GM21529 (cell line): ENCODE data around the gene HBZ.
"Not testable (repeated sequence)": the region's sequence is repeated elsewhere in the genome, so short reads cannot be mapped to it uniquely, and the experiment has no call there.

Source experiments
- ATAC-seq: cut with Tn5 transposase; IDR thresholded peaks from one replicate; pipeline ENCODE4 v1.9.1; 2021; ENCODE audit not compliant: unreplicated experiment

The HBZ gene

DNA sequence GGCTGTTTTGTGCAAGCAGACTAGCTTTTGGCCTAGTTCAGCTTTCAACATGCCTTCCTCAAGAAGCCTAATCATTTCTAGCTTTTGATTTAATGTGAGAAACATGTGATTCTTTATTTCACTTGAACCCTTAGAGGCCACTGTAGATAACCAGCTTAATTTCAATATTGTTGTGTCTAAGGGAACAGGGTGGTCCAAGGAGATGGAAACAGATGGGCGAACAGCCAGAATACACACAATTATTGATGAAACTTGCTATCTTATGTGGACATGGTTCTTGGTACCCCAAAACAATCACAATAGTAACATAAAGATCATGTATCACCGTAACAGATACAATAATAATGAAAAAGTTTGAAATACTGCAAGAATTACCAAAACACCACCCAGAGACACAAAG, 18.7 kb upstream of the HBZ start:
- ATAC-seq: no peak

DNA sequence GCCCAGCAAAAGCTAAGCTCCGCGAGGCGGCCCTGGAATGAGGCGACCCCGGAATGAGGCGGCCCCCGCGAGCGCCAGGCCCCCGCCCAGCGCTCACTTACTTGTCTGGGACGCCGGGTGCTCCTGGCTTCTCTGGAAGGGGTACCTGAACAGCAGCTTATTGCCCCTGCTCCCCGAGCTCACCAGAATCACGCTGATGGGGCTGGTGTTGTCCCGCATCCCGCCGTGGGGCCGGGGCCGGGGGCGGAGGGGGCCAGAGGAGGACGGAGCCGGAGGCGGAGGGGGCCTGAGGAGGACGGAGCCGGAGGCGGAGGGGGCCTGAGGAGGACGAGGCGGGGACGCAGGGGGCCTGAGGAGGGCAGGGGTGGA, 14.4 kb upstream of the HBZ start:
- no peak for ATAC-seq

DNA sequence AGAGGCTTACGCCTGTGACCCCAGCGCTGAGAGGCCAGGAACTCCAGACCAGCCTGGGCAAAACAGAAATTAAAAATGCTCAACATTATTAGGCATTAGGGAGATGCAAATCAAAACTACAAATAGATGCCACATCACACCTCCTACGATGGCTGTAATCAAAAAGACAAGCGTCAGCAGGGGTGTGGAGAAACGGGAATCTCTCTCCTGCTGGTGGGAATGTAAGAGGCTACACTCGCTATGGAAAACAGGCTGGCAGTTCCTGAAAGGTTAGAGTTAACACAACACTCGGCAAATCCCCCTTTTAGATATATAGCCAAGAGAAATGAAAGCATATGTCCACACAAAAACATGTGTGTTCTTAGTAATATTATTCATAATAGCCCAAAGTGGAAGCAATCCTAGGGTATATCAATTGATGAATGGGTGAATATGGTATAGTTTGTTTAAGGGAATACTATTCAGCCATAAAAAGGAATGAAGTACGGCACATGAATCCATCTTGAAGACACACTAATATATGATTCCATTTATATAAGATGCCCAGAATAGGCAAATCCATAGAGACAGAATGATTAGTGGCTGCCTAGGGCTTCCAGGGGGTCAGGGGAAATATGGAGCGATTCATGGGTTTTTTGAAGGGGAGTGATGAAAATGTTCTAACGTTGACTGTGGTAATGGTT, 12.1 kb upstream of the HBZ start:
- ATAC-seq: no peak

DNA sequence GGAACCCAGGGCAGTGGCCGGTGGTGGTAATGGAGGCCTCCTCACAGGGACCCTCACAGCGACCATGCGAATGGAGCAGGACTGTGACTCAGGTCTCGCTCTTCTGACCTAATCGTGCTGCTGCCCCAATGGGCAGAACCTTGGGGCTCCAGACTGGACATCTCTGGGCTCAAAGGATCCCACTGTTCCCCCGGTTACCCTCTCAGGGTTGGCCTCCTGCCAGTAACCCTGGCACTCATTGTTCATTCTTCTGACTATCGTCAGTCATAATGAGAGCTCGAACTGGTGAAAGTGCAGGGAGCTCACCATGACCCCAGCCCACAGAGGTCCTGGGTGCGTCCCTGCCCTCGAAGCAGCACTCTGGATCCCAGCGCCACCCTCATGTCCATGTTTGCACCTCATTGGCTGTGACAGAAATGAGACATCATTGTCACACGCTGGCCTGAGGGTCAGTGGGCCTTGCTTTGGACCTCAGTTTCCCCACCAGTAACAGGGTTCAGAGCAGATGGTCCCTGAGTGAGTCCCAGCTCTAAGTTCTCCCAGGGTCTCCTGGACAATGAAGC, 10.0 kb upstream of the HBZ start:
- ATAC-seq: no peak

DNA sequence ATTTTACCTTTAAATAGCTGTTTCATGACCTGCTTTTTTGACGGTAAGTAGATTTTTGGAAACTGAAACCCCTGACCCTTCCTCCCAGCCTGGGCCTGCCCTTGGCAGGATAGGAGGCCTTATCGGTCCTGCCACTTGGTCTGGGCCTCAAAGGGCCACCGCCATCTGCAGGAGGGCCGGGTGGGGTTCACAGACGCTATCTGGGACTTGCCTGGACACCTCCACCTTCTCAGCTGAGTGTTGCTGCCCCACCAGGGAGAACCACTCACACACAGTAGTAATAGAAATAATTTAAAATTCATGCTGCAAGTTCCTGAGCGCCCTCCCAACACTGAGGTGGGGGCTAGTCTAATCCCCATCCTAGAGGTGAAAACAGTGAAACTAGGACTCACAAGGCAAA, 9.4 kb upstream of the HBZ start:
- no peak for ATAC-seq

DNA sequence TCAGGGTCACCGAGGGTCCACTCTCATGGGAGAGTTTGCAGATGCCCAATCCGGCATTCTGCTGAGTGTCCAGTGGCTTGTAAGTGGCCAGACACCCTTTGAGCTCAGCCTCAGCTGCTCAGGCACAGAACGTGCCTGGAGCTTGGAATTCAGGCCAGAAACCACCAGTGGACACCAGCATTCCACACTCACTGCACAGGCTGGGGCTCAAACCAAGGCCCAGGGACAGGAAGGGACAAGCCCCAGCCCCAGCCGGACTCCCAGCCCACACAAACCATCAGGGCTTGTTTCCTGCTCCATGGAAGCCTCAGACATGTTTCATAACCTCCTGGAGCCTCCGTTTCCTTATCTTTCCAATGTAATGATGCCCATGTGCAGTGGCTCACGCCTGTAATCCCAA, 9.0 kb upstream of the HBZ start:
- ATAC-seq: no peak

DNA sequence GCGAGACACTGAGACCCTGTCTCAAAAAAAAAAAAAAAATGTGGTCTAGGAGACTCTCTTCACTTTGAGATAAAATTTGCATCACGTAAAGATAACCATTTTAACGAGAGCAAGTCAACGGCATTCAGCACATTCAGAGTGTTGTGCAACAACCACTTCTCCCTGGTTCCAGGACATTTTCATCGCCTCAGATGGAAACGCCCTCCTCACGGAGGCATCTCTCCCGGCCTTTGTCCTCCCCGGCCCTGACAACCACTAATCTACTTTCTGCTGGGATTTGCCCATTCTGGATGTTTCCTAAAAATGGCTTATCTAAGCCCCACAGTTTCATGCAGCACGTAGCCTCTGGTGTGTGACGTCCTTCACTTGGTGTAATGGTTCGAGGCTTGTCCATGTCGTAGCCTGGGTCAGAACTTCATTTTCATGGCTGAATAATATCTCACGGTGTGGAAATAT, 7.6 kb upstream of the HBZ start:
- no peak for ATAC-seq

DNA sequence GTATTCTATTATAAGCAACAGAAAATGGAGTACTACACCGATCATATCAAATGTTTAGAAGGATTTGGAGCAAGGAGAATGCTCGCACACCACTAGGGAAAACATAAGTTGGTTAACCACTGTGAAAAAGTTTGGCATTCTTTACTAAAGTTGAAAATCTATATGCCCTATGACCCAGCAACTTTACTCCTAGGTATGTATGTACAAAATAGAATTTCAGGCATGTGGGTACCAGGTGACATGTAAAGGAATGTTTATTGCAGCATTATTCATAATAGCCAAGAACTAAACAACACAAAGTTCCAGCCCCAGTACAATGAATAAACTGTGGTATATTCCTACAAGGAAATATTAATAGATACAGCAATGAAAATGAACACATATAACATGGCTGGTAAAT, 5.8 kb upstream of the HBZ start:
- no peak for ATAC-seq

DNA sequence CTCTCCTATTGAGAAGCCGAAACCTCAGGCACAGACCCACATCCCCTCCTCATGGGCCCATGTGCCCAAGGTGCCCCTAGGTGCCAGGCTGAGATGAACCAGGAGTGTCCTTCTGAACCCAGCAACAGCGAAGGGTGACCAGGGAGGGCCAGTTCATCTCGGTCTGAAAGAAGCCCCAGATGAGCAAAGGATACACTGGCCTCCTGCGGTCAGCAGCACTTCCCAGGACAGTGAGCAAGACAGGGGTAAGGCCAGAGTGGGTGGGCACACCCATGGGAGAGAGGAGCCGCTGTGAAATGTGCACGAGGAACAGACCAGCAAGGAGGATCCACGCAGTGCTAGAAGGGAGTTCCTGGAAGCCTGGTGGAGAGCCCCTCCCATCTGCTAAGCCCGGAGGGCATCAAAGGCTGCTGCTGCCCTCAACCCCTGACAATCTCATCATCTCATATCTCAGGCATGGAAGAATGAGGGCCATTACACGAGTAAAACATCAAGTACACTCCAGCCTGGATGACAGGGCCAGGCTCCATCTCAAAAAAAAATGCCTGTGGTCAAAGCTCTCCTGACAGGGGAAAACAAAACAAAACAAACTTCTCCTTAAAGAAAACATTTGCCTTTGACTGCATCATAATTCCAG, 3.3 kb upstream of the HBZ start:
- no peak for ATAC-seq

DNA sequence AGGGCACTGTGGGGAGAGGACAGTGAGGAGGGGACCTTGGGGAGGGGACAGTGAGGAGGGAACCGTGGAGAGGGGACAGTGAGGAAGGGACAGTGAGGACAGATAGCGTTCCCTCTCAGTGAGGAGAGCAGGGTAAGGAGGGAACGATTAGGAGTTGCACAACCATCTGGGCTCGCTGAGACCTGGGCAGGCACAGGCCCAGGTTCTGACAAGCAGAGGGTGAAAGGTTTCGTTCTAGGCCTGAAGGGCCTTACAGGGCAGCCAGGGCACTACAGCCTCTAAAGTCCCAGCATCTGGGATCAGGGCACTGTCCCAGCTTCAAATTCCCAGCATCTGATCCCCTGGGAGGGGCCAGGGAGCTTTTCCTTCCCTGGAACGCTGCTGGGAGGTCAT, 681 bp downstream of the HBZ start:
- ATAC-seq: not testable (repeated sequence)

DNA sequence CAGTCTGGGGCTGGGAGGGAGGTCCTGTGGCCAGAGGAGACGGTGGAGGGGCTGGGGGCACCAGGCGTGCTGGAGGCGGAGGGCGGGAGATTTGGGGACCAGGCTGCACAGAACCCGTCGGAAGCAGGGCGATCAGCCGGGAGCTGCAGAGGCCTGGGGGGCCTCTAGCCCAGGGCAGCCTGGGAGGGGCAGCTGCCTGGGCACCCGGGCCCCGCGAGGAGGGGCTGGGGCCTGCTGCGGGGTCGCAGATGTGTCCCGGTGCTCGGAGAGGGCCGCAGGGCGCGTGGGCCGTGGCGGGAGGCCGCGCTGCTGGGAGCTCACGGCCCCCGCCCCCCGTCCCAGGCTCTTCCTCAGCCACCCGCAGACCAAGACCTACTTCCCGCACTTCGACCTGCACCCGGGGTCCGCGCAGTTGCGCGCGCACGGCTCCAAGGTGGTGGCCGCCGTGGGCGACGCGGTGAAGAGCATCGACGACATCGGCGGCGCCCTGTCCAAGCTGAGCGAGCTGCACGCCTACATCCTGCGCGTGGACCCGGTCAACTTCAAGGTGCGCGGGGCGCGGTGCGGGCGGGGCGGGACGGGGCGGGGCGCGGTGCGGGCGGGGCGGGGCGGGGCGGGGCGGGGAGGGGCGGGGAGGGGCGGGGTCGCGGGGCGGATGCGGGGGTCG, 1.2 kb downstream of the HBZ start:
- not testable (repeated sequence) for ATAC-seq

DNA sequence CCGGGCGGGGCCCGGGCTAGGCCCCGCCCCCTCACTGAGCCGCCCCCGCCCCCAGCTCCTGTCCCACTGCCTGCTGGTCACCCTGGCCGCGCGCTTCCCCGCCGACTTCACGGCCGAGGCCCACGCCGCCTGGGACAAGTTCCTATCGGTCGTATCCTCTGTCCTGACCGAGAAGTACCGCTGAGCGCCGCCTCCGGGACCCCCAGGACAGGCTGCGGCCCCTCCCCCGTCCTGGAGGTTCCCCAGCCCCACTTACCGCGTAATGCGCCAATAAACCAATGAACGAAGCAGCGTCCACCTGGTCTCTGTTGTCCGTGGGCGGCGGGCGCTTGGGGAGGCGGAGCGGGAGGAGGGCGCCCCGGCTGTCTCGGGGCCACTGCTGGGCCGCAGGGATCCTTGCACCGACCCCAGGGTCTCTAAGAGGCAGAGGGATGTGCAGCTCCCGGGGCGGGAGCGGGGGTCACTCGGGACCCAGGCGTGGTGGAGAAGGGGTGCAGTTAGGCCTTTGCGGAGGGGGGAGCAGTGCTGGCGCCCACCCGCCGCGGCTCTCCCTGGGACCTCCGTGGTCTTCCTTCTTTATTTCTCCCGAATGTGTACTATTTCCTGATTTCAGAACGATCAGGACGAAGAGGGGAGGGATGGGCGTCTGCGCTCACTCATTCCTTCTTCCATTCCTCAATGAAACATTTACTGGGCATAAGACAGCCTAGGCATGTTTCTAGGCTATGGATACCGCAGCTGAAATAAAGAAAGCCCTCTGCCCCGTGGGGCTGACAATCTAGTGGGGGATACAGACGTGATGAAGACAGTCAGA, 2.0 kb downstream of the HBZ start:
- ATAC-seq: no peak

DNA sequence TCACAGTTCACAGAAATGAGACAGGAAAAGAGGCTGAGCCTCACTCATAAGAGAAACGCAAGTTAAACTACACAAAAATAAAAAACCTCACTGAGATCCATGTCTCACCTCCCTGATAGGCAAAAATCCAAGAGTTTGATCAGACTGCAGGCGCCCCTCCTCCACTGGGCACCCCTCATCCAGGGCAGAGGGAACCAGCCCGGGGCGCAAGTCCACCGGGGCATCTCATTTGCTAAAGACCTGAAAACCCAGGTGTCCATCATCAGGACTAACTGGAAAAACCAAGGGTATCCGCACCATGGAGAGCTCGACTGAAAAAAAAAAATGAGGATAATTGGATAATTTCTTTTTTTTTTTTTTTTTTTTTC, 2.6 kb downstream of the HBZ start:
- no peak for ATAC-seq

DNA sequence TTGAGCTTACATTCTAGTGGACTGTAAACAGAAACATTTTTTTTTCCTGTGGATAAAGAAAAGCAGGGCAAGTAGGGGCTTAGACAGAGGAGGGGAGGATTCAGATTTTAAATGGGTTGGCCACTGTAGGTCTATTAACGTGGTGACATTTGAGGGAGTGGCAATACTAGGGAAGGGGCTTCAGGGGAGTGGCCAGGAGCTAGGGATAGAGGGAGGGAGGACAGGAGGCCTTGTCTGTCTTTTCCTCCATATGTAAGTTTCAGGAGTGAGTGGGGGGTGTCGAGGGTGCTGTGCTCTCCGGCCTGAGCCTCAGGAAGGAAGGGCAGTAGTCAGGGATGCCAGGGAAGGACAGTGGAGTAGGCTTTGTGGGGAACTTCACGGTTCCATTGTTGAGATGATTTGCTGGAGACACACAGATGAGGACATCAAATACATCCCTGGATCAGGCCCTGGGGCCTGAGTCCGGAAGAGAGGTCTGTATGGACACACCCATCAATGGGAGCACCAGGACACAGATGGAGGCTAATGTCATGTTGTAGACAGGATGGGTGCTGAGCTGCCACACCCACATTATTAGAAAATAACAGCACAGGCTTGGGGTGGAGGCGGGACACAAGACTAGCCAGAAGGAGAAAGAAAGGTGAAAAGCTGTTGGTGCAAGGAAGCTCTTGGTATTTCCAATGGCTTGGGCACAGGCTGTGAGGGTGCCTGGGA, 6.8 kb downstream of the HBZ start:
- no peak for ATAC-seq

DNA sequence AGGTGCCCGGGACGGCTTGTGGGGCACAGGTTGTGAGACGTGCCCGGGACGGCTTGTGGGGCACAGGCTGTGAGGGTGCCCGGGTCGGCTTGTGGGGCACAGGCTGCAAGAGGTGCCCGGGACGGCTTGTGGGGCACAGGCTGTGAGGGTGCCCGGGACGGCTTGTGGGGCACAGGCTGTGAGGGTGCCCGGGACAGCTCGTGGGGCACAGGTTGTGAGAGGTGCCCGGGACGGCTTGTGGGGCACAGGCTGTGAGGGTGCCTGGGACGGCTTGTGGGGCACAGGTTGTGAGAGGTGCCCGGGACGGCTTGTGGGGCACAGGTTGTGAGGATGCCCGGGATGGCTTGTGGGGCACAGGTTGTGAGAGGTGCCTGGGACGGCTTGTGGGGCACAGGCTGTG, 7.8 kb downstream of the HBZ start:
- ATAC-seq: not testable (repeated sequence)

DNA sequence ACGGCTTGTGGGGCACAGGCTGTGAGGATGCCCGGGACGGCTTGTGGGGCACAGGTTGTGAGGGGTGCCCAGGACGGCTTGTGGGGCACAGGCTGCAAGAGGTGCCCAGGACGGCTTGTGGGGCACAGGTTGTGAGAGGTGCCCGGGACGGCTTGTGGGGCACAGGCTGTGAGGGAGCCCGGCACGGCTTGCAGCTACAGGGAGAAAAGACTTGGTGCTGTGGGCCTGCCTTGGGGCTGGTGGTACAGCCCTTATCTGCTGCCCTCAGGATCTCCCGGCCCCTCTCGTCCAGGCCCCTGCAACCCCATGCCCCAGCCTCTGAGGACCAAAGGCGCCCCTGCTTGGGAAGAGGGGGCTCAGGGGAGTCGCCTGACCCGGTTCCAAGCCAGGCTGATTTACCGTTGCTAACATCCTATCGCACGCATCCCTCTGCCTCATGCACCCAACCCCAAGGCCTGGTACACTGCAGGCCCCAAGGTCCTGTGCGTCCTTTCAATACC, 8.3 kb downstream of the HBZ start:
- ATAC-seq: no peak

DNA sequence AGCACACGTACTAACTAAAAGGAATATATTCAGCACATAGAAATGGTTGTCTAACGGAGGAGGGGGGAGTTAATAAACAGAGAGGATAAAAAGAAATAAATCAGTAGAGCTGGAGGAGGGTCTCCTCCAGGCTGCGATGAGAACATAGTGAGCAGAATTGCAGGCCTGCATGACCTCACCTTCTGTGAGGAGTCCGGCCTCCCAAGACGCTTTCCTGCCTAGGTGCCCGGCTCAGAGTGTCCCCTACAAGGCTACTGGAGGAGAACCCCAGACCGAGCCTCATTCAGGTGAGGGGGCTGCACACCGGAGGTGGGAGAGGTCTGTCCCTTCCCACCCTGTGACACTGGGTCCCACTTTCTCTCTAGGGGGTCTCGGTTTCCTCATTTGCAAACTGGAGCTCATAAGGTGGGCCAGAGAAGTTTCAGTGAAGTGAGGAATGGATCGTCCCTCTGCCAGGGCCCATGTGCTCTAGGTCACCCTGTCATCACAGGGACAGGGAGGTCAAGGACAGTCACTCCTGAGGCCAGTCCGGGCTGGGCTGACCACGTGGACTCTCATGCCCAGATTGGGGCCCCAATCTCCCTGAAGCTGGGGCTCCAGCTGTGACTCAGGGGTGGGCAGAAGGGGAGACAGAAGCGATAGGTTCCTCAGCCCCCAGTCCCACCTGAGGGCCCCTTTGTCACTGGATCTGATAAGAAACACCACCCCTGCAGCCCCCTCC, 10.0 kb downstream of the HBZ start:
- ATAC-seq: no peak

DNA sequence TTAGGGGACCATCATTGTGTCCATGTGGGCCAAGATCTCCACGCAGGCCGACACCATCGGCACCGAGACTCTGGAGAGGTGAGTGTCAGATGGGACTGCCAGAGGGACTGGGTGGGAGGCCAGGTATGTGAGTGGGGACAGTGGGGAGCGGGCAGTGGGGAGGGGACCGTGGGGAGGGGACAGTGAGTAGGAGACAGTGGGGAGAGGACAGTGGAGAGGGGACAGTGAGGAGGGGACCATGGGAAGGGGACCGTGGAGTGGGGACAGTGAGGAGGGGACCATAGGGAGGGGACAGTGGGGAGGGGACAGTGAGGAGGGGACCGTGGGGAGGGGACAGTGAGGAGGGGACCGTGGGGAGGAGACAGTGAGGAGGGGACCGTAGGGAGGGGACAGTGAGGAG, 10.7 kb downstream of the HBZ start:
- ATAC-seq: not testable (repeated sequence)

DNA sequence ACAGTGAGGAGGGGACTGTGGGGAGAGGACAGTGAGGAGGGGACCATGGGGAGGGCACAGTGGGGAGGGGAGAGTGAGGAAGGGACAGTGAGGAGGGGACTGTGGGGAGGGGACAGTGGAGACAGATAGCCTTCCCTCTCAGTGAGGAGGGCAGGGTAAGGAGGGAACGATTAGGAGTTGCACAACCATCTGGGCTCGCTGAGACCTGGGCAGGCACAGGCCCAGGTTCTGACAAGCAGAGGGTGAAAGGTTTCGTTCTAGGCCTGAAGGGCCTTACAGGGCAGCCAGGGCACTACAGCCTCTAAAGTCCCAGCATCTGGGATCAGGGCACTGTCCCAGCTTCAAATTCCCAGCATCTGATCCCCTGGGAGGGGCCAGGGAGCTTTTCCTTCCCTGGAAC, 11.3 kb downstream of the HBZ start:
- not testable (repeated sequence) for ATAC-seq
